LNCAP (cell line): Measurements from ENCODE around the gene ERBB2.

ENCODE experiments used
- CTCF ChIP-seq: fragments of 450-650 bp; IDR thresholded peaks from 2 replicates; pipeline ENCODE4 v1.5.1; 2017; ENCODE audit warnings: mild to moderate bottlenecking

Gene ERBB2

GRCh38 chr17:39715375-39716072 is 15.7 kb downstream of the ERBB2 start:
- no peak for TF ChIP-seq CTCF

- TF ChIP-seq CTCF, result no peak
Observed at GRCh38 chr17:39716073-39716818, 16.4 kb downstream of the ERBB2 start.

- TF ChIP-seq CTCF, result no peak
Observed at GRCh38 chr17:39716879-39717536, 17.1 kb downstream of the ERBB2 start.

- TF ChIP-seq CTCF, result no peak
Observed at GRCh38 chr17:39717660-39718059, 17.8 kb downstream of the ERBB2 start.

- TF ChIP-seq CTCF, result no peak
Observed at GRCh38 chr17:39719563-39720355, 19.9 kb downstream of the ERBB2 start.

GRCh38 chr17:39722104-39722503 is 22.2 kb downstream of the ERBB2 start:
- TF ChIP-seq CTCF, result no peak
